Chondrocyte (in vitro differentiated cells): Measurements from ENCODE around the gene DTHD1. TPM values are rescaled to one million over a fixed set of nuclear protein-coding genes. Genes with fewer than 3 reads are reported as not detected.

ENCODE experiments used
- DNase-seq: peaks from one replicate; pipeline ENCODE4 v3.0.0; 2021; ENCODE audit warnings: mixed read lengths, low spot score
- H3K27ac Mint-ChIP-seq: one replicate; pipeline ENCODE4 v1.8.0; 2021; ENCODE audit warnings: mild to moderate bottlenecking, moderate library complexity, mixed read lengths; ENCODE audit not compliant: unreplicated experiment
- H3K27me3 Mint-ChIP-seq: 2 replicates; pipeline ENCODE4 v1.8.0; 2021; ENCODE audit warnings: low read depth, mixed read lengths
- H3K36me3 Mint-ChIP-seq: 2 replicates; pipeline ENCODE4 v1.8.0; 2021; ENCODE audit warnings: low read depth, mixed read lengths
- H3K4me1 Mint-ChIP-seq: 2 replicates; pipeline ENCODE4 v1.8.0; 2021; ENCODE audit warnings: low read depth, mild to moderate bottlenecking, mixed read lengths
- H3K4me3 Mint-ChIP-seq: one replicate; pipeline ENCODE4 v1.8.0; 2021; ENCODE audit warnings: mild to moderate bottlenecking, moderate library complexity, mixed read lengths; ENCODE audit not compliant: unreplicated experiment
- H3K9me3 Mint-ChIP-seq: 2 replicates; pipeline ENCODE4 v1.8.0; 2021; ENCODE audit warnings: low read depth, mixed read lengths
- CTCF ChIP-seq: fragments of 200-600 bp; sonication (generic); IDR thresholded peaks from 2 replicates; pipeline ENCODE4 v1.5.0; 2021; ENCODE audit warnings: antibody characterized with exemption, mild to moderate bottlenecking, moderate library complexity
- total RNA-seq: library from RNA; stranded (reverse); gene quantifications from 3 replicates; pipeline ENCODE4 v1.2.1, GENCODE V29; 2021

Gene DTHD1
- total RNA-seq, 1 donor from 2014 or later: not detected

GRCh38 chr4:36251983-36252382, 29.4 kb upstream of the DTHD1 start:
- Mint-ChIP-seq H3K27ac (no peak overlapping the region), H3K36me3 (no peaks in the 10 kb centered on the region), H3K27me3 (peaks cover 8% of the 10 kb centered on the region), H3K9me3 (no peaks in the 10 kb centered on the region), H3K4me1 (no peaks in the 10 kb centered on the region), H3K4me3 (no peak overlapping the region)
- TF ChIP-seq CTCF: no peak
- DNase-seq: no peak

DNA sequence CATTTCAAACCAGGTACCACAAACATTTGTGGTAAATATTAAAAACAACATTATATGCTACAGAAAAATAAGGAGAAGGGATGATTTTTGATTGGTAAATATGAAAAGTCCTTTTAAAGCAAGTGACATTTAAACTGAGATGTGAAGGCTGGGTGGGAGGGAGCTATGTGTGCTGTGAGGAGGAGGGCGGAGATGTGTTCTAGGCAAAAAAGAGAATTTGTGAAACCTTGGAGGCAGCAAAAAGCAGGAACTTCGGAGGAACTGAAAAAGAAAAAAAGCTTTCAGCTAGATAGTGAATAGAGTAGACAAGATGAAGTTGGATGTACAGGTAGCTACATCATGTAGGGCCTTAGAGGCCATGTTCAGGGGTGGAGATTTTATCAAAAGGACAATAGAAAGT, 27.0 kb upstream of the DTHD1 start:
- Mint-ChIP-seq H3K4me1 (no peaks in the 10 kb centered on the region), H3K27me3 (peaks cover under 1% of the 10 kb centered on the region), H3K9me3 (no peaks in the 10 kb centered on the region), H3K4me3 (no peak overlapping the region), H3K27ac (no peak overlapping the region), H3K36me3 (no peaks in the 10 kb centered on the region)
- no peak for TF ChIP-seq CTCF
- DNase-seq: no peak

- Mint-ChIP-seq H3K9me3 (no peaks in the 10 kb centered on the region), H3K27me3 (no peaks in the 10 kb centered on the region), H3K4me3 (no peak overlapping the region), H3K36me3 (no peaks in the 10 kb centered on the region), H3K27ac (no peak overlapping the region), H3K4me1 (no peaks in the 10 kb centered on the region)
- no peak for DNase-seq
- no peak for TF ChIP-seq CTCF
Observed at GRCh38 chr4:36255577-36255976, 25.8 kb upstream of the DTHD1 start.

GRCh38 chr4:36256398-36256891, 25.0 kb upstream of the DTHD1 start:
- Mint-ChIP-seq H3K27me3 (no peaks in the 10 kb centered on the region), H3K9me3 (no peaks in the 10 kb centered on the region), H3K4me3 (no peak overlapping the region), H3K4me1 (no peaks in the 10 kb centered on the region), H3K36me3 (no peaks in the 10 kb centered on the region), H3K27ac (no peak overlapping the region)
- TF ChIP-seq CTCF: no peak
- DNase-seq: no peak

GRCh38 chr4:36260731-36261130, 20.7 kb upstream of the DTHD1 start:
- H3K27me3 Mint-ChIP-seq: no peaks in the 10 kb centered on the region
- H3K9me3 Mint-ChIP-seq: no peaks in the 10 kb centered on the region
- no peak overlapping the region for H3K27ac Mint-ChIP-seq
- no peak for TF ChIP-seq CTCF
- no peaks in the 10 kb centered on the region for H3K36me3 Mint-ChIP-seq
- no peaks in the 10 kb centered on the region for H3K4me1 Mint-ChIP-seq
- DNase-seq: no peak
- no peak overlapping the region for H3K4me3 Mint-ChIP-seq
